Astrocyte of the spinal cord (primary cell): ENCODE data around the gene MAFF.
"Not testable (repeated sequence)": the region's sequence is repeated elsewhere in the genome, so short reads cannot be mapped to it uniquely, and the experiment has no call there.

Experiments used
- DNase-seq: peaks from one replicate; pipeline ENCODE4 v3.0.0; 2011; ENCODE audit warnings: low read depth, low spot score
- H3K4me3 ChIP-seq: 2 replicates; pipeline ENCODE4 v1.5.1; 2011; ENCODE audit warnings: low read depth, mild to moderate bottlenecking, low read length, moderate library complexity
- CTCF ChIP-seq: IDR thresholded peaks from 2 replicates; pipeline ENCODE4 v1.5.1; 2012; ENCODE audit warnings: low read depth, mild to moderate bottlenecking, low read length, inconsistent platforms
- in situ Hi-C: cut with HindIII; loops from 2 replicates; pipeline ENCODE4 v1.10.0; 2017; ENCODE audit warnings: low sequenced_read_pairs

MAFF gene

GRCh38 chr22:38201711-38202436 is at the start of gene MAFF:
Gene MAFF, plus strand, starts transcription at chr22:38201994. Its CDS starts 11,860 bp downstream, at chr22:38213854.
- no peak for TF ChIP-seq CTCF

GRCh38 chr22:38153821-38154562 is 47.8 kb upstream of the MAFF start:
- in situ Hi-C loops: no loop called here
- no peak for DNase-seq
- H3K4me3 ChIP-seq: no peak overlapping the region
- no peak for TF ChIP-seq CTCF

More at GRCh38 chr22:38201711-38202436, at the start of gene MAFF:
- in situ Hi-C loops: no loop called here
- H3K4me3 ChIP-seq: peak within 1 kb of the TSS; percentile 68
- DNase-seq: peak; percentile 99

GRCh38 chr22:38154563-38154915 is 47.3 kb upstream of the MAFF start:
- in situ Hi-C loops, DNase-seq, H3K4me3 ChIP-seq: not testable (repeated sequence)

- TF ChIP-seq CTCF: no peak
- DNase-seq: no peak
- no peak overlapping the region for H3K4me3 ChIP-seq
- in situ Hi-C loops: no loop called here
These were observed 46.1 kb upstream of the MAFF start for GRCh38 chr22:38155703-38156102.

- in situ Hi-C loops: no loop called here
- no peak for DNase-seq
- TF ChIP-seq CTCF: no peak
- H3K4me3 ChIP-seq: no peak overlapping the region
These were observed 38.6 kb upstream of the MAFF start for GRCh38 chr22:38162881-38163843.

- no peak overlapping the region for H3K4me3 ChIP-seq
- no peak for TF ChIP-seq CTCF
- no peak for DNase-seq
- in situ Hi-C loops: no loop called here
These were observed 37.8 kb upstream of the MAFF start for GRCh38 chr22:38163844-38164550.
